GM23338 (cell line): ENCODE measurements around the gene PRDX3. TPM values are rescaled to one million over a fixed set of nuclear protein-coding genes. Genes with fewer than 3 reads are reported as not detected.
A peak's percentile ranks its signal among the peaks of the same experiment; 100 is the strongest.

ENCODE experiments used
- ATAC-seq: fragments of 200-7000 bp; cut with Tn5 transposase; 3 replicates; pipeline ENCODE4 v1.9.1; 2020
- DNase-seq: peaks from one replicate; pipeline ENCODE4 v3.0.0-alpha.2; 2015; ENCODE audit warnings: low spot score
- H2AFZ ChIP-seq: fragments of 200-600 bp; sonication (generic); 2 replicates; pipeline ENCODE4 v1.8.0; 2016; ENCODE audit warnings: antibody characterized with exemption, mild to moderate bottlenecking, moderate library complexity
- H3F3A ChIP-seq: fragments of 200-600 bp; sonication (generic); replicated peaks from 2 replicates; pipeline ENCODE4 v1.8.0; 2017; ENCODE audit warnings: antibody characterized with exemption, mixed run types, low read depth
- H3K27ac ChIP-seq: fragments of 200-600 bp; sonication (generic); 2 replicates; pipeline ENCODE4 v1.6.1; 2016; ENCODE audit warnings: low read depth
- H3K27me3 ChIP-seq: fragments of 200-600 bp; sonication (generic); 2 replicates; pipeline ENCODE4 v1.8.0; 2016; ENCODE audit warnings: mild to moderate bottlenecking, mixed run types, moderate library complexity; ENCODE audit not compliant: insufficient read depth
- H3K36me3 ChIP-seq: fragments of 200-600 bp; sonication (generic); 2 replicates; pipeline ENCODE4 v1.8.0; 2016; ENCODE audit warnings: mild to moderate bottlenecking; ENCODE audit not compliant: insufficient read depth
- H3K4me1 ChIP-seq: fragments of 200-600 bp; sonication (generic); 2 replicates; pipeline ENCODE4 v1.8.0; 2016; ENCODE audit warnings: mild to moderate bottlenecking, moderate library complexity; ENCODE audit not compliant: insufficient read depth
- H3K4me2 ChIP-seq: fragments of 200-600 bp; sonication (generic); 2 replicates; pipeline ENCODE4 v1.7.1; 2017; ENCODE audit warnings: mixed run types
- H3K4me3 ChIP-seq: fragments of 200-600 bp; sonication (generic); 2 replicates; pipeline ENCODE4 v1.6.1; 2016; ENCODE audit warnings: mixed run types
- H3K79me2 ChIP-seq: fragments of 200-600 bp; sonication (generic); replicated peaks from 2 replicates; pipeline ENCODE4 v1.8.0; 2017; ENCODE audit warnings: mild to moderate bottlenecking; ENCODE audit not compliant: insufficient read depth
- H3K9me2 ChIP-seq: fragments of 200-600 bp; sonication (generic); 2 replicates; pipeline ENCODE4 v1.8.0; 2017; ENCODE audit not compliant: insufficient read depth
- H4K20me1 ChIP-seq: fragments of 200-600 bp; sonication (generic); replicated peaks from 2 replicates; pipeline ENCODE4 v1.8.0; 2017; ENCODE audit warnings: mild to moderate bottlenecking; ENCODE audit not compliant: insufficient read depth
- H3K27ac Mint-ChIP-seq: 2 replicates; pipeline ENCODE4 v1.8.0; 2020; ENCODE audit warnings: inconsistent platforms, mild to moderate bottlenecking, moderate library complexity, mixed read lengths
- H3K27me3 Mint-ChIP-seq: 3 replicates; pipeline ENCODE4 v1.8.0; 2022; ENCODE audit warnings: low read depth, mild to moderate bottlenecking, moderate library complexity, mixed read lengths, inconsistent platforms; ENCODE audit not compliant: insufficient read depth, poor library complexity
- H3K36me3 Mint-ChIP-seq: 3 replicates; pipeline ENCODE4 v1.8.0; 2021; ENCODE audit warnings: low read depth, mild to moderate bottlenecking, inconsistent platforms, moderate library complexity, mixed read lengths
- H3K4me1 Mint-ChIP-seq: 3 replicates; pipeline ENCODE4 v1.8.0; 2020; ENCODE audit warnings: mild to moderate bottlenecking, inconsistent platforms, mixed read lengths
- H3K4me3 Mint-ChIP-seq: 3 replicates; pipeline ENCODE4 v1.8.0; 2021; ENCODE audit warnings: moderate library complexity, mild to moderate bottlenecking, inconsistent platforms, mixed read lengths
- H3K9me3 Mint-ChIP-seq: 3 replicates; pipeline ENCODE4 v1.8.0; 2020; ENCODE audit warnings: moderate library complexity, mild to moderate bottlenecking, inconsistent platforms, mixed read lengths
- EZH2 ChIP-seq: fragments of 200-600 bp; sonication (generic); IDR thresholded peaks from one replicate; pipeline ENCODE4 v1.8.0; 2017; ENCODE audit warnings: antibody characterized with exemption, mild to moderate bottlenecking, low read depth; ENCODE audit not compliant: unreplicated experiment
- NANOG ChIP-seq: IDR thresholded peaks from 2 replicates; pipeline ENCODE4 v1.6.1; 2016; ENCODE audit warnings: antibody characterized with exemption, borderline replicate concordance
- POLR2AphosphoS5 ChIP-seq: IDR thresholded peaks from 2 replicates; pipeline ENCODE4 v1.6.1; 2016; ENCODE audit warnings: antibody characterized with exemption, low read depth
- STAT1 ChIP-seq: IDR thresholded peaks from one replicate; pipeline ENCODE4 v1.6.1; 2016; ENCODE audit warnings: antibody characterized with exemption; ENCODE audit not compliant: unreplicated experiment
- ZNF462 ChIP-seq: fragments of 250-450 bp; sonication (Bioruptor Pico); IDR thresholded peaks from 2 replicates; pipeline ENCODE4 v1.5.0; 2020; ENCODE audit warnings: mild to moderate bottlenecking, moderate library complexity
- polyA plus RNA-seq: library from polyadenylated mRNA; unstranded; fragments of >200 nt; fragmentation: Nextera tagmentation; extraction: Ambion mirVana; gene quantifications from 2 replicates; pipeline ENCODE4 v1.2.1, GENCODE V29; 2016
- total RNA-seq: library from RNA; depleted of rRNA; stranded (reverse); fragments of >200 nt; shearing (Covaris generic); gene quantifications from 2 replicates; pipeline ENCODE4 v1.2.3, GENCODE V29; 2014

The PRDX3 gene
- total and polyA plus RNA-seq, 2 experiments from 2014 or later: 275 to 285 TPM

- H3K36me3 ChIP-seq: no peaks in the 10 kb centered on the region
- peaks cover 20% of the 10 kb centered on the region for H3K27me3 Mint-ChIP-seq
Observed at GRCh38 chr10:119205894-119206602, 27.4 kb upstream of the PRDX3 start.

More at GRCh38 chr10:119205894-119206602, 27.4 kb upstream of the PRDX3 start:
- Histone ChIP-seq H3F3A (peaks cover 10% of the 10 kb centered on the region; the same call in 1 of the 2 replicates), H2AFZ (peak overlapping the region; percentile 92), H3K27ac (no peak overlapping the region), H3K27me3 (peaks cover 18% of the 10 kb centered on the region), H3K79me2 (no peaks in the 10 kb centered on the region), H3K4me1 (peaks cover 25% of the 10 kb centered on the region), H3K9me2 (no peaks in the 10 kb centered on the region), H3K4me2 (peak overlapping the region; percentile 84), H4K20me1 (no peaks in the 10 kb centered on the region; the same call in 1 of the 2 replicates), H3K4me3 (peak overlapping the region; percentile 86)
- peak; percentile 65 for DNase-seq
- Mint-ChIP-seq H3K27ac (no peak overlapping the region; the same call in 1 of the 2 replicates), H3K4me1 (peaks cover 30% of the 10 kb centered on the region), H3K4me3 (peak overlapping the region; percentile 76), H3K36me3 (no peaks in the 10 kb centered on the region), H3K9me3 (no peaks in the 10 kb centered on the region)
- ATAC-seq: peak; percentile 6; the same call in 2 of the 3 replicates
- TF ChIP-seq NANOG (no peak), ZNF462 (no peak), STAT1 (no peak), POLR2AphosphoS5 (no peak), EZH2 (no peak)
